Measurements from ENCODE around the gene HOXA9. TPM values are rescaled to one million over a fixed set of nuclear protein-coding genes. Genes with fewer than 3 reads are reported as not detected.

HOXA9 gene
- total RNA-seq, 1 donor from 2014 or later, result 1.2 TPM

- peak; percentile 38 for DNase-seq
- Histone ChIP-seq H3K4me1 (peaks cover 18% of the 10 kb centered on the region), H3K4me3 (no peak overlapping the region), H3K27ac (no peak overlapping the region), H3K27me3 (peaks cover 100% of the 10 kb centered on the region), H3K9me3 (no peaks in the 10 kb centered on the region), H3K36me3 (no peaks in the 10 kb centered on the region)
- intact Hi-C loops (cut with DNase I), result no loop called here
- TF ChIP-seq CTCF (IDR thresholded peaks at IDR 0.05), result no peak
- no peak for ATAC-seq
Measured at GRCh38 chr7:27180431-27181420, 15.4 kb upstream of the HOXA9 start.

- peak; percentile 81 for ATAC-seq
- peaks cover 100% of the 10 kb centered on the region for H3K27me3 ChIP-seq
- no peaks in the 10 kb centered on the region for H3K36me3 ChIP-seq
- intact Hi-C loops (cut with DNase I), result no loop called here
- peak; percentile 87 for TF ChIP-seq CTCF (IDR thresholded peaks at IDR 0.05)
- H3K9me3 ChIP-seq, result no peaks in the 10 kb centered on the region
- H3K4me1 ChIP-seq, result peaks cover 14% of the 10 kb centered on the region
- peak; percentile 81 for DNase-seq
- no peak overlapping the region for H3K27ac ChIP-seq
- H3K4me3 ChIP-seq, result no peak overlapping the region
Measured at GRCh38 chr7:27179503-27180430, 14.4 kb upstream of the HOXA9 start.

- Histone ChIP-seq H3K4me1 (peaks cover 16% of the 10 kb centered on the region), H3K36me3 (no peaks in the 10 kb centered on the region), H3K4me3 (no peak overlapping the region), H3K27me3 (peaks cover 100% of the 10 kb centered on the region), H3K9me3 (no peaks in the 10 kb centered on the region), H3K27ac (no peak overlapping the region)
- intact Hi-C loops (cut with DNase I), result no loop called here
- ATAC-seq (no peak), DNase-seq (no peak)
- TF ChIP-seq CTCF (IDR thresholded peaks at IDR 0.05), result no peak
Measured at GRCh38 chr7:27179030-27179429, 13.7 kb upstream of the HOXA9 start.

- intact Hi-C loops (cut with DNase I), result no loop called here
- no peaks in the 10 kb centered on the region for H3K9me3 ChIP-seq
- no peaks in the 10 kb centered on the region for H3K36me3 ChIP-seq
- no peak for TF ChIP-seq CTCF (IDR thresholded peaks at IDR 0.05)
- no peak overlapping the region for H3K4me3 ChIP-seq
- H3K27ac ChIP-seq, result no peak overlapping the region
- peaks cover 100% of the 10 kb centered on the region for H3K27me3 ChIP-seq
- peaks cover 16% of the 10 kb centered on the region for H3K4me1 ChIP-seq
- DNase-seq (peak; percentile 17), ATAC-seq (no peak)
Measured at GRCh38 chr7:27178366-27178765, 13.0 kb upstream of the HOXA9 start.

- peaks cover 17% of the 10 kb centered on the region for H3K4me1 ChIP-seq
- no peak for TF ChIP-seq CTCF (IDR thresholded peaks at IDR 0.05)
- no peaks in the 10 kb centered on the region for H3K36me3 ChIP-seq
- H3K27me3 ChIP-seq, result peaks cover 100% of the 10 kb centered on the region
- DNase-seq (peak; percentile 3), ATAC-seq (no peak)
- H3K27ac ChIP-seq, result no peak overlapping the region
- intact Hi-C loops (cut with DNase I), result no loop called here
- H3K4me3 ChIP-seq, result no peak overlapping the region
- no peaks in the 10 kb centered on the region for H3K9me3 ChIP-seq
Measured at GRCh38 chr7:27177795-27178320, 12.5 kb upstream of the HOXA9 start.

All from upper lobe of right lung (tissue), 1 donor.